Activated CD8-positive, alpha-beta memory T cell treated with anti-CD3 and anti-CD28 coated beads, Interleukin-2, amount 50 U/mL, for 24 hours (primary cell): ENCODE data around the gene SLC6A3.

Source experiments
- DNase-seq: peaks from one replicate; pipeline ENCODE4 v3.0.0-alpha.2; 2020; ENCODE audit errors: extremely low read depth

SLC6A3 gene

DNA sequence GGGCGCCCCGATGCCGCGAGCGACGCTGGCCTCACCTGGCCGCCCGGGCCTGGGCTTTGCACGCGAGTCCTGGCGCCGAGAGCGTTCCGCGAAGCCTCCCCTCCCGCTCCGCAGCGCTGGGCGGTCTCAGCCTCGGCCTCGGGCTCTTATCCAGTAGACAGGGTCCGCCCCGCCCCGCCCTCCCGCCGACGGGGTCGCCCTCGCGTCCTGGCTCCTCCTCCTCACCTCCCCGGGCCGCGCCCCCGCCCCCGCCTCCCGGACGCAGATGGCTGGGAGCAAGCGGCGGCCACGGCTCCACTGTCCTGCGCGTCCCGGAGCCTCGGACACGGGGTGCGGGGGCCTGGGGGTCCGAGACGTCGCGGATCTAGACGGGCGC, at the start of gene SLC6A3:
Gene SLC6A3, minus strand, starts transcription at position 128 of the 376 bp plus-strand sequence. CDS start 2,243 bp downstream, outside the sequence.
- DNase-seq: no peak

DNA sequence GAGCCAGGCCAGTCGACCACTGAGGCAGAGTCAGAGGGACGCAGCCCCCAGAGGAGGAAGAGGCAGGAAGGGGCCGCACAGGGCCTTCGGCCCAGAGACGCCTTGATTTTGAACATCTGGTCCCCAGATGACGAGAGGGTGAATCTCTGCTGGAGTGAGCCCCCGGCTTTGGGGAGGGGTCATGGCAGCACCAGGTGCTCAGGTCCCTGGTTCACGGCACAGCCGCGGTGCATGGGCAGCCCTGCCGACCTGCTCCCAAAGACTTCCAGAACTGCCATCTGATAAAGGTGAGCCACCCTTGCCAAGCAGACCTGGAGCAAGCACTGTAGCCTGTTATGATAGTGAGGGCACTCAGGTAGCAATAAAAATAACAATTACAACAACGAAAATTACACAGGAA, 48.7 kb upstream of the SLC6A3 start:
- DNase-seq: no peak

- DNase-seq: no peak
These were observed 48.2 kb upstream of the SLC6A3 start for GRCh38 chr5:1493413-1493812.

GRCh38 chr5:1492757-1493156, 47.5 kb upstream of the SLC6A3 start:
- DNase-seq: no peak

- no peak for DNase-seq
These were observed 45.1 kb upstream of the SLC6A3 start for GRCh38 chr5:1490376-1490775.

GRCh38 chr5:1489754-1490153, 44.5 kb upstream of the SLC6A3 start:
- no peak for DNase-seq

DNA sequence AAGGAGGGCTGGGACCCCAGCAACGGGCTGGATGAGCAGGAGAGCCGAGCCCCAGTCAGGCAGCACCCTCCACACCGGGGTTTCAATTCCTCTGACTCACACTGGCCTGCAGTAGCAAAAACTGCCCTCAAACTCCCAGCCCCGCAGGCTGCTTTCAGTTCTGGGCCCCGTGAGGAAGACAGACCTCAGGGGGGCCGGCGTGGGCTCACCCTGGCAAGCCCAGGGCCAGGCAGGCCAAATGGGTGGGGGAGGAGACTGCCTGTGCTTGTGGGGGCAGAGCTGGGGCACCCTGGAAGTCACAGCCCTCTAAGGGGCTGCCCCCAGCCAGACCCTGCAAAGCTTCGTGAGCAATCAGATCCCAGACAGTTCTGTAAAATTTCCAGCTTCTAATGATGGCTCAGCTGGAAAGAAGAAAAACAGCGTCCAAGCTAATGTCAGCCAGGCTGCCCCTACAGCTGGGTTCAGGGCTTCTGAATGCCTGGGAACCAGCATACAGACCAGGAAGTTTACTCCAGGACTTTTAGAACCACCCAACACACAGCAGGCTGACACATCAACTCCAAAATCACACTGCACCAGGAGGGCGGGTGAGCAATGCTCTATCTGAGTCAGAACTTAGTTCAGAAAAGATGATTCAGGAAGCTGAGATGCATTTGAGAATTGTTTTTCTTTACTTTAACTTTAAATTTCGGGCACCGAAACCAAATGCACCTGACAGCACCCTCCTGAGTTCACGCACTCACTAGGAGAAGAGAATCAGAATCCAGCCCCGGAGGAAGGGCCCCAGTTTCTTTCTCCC, 43.8 kb upstream of the SLC6A3 start:
- DNase-seq: no peak

DNA sequence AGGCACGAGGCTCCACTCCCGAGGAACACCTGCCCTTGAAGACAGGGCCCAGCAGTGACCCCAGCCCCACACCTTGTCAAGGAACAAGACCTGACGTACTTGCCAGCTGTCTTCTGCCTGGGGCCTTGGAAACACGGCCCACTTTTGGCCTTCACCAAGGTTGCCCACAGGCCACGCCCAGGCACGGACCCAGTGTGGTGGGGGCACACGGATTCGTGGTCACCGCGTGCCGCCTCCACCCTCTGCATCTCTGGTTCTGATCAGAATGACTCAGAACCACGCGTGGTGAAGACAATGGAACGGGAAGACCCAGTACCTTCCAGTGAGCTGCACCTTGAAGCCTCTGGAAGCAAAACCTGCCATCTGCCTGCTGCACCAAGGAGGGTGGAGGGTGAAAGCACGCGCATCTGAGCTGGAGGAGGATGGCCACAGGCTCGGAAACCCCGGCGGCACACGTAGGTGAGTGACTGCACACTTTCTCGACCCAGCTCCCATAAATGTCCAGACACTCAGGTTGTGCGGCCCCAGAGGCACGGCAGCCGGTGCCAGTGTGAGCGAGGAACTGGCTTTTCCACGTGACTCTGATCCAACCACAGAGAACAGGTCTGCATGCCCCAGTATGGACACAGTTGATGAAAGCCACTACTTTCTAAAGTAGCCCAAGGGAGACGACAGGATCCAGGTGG, 42.0 kb upstream of the SLC6A3 start:
- no peak for DNase-seq

DNA sequence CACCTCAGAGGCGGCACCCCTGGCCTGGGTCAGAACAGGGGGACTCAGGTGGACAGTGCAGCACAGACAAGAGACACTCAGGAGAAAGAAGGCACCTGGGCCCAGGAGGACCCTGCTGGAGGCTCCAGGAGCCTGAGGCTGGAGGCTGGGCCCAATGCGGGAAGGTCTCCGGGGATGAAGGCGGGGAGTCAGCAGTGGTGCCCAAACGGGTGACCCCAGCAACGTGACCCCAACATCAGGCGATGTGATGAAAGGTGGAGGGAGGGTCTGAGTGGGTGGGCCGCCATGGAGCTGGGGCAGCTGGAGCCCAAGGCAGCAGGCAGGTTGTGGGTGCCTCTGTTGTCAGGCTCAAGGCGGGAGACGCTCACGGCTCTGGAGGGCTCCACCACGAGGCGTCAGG, 41.0 kb upstream of the SLC6A3 start:
- no peak for DNase-seq

GRCh38 chr5:1485579-1486118, 40.4 kb upstream of the SLC6A3 start:
- no peak for DNase-seq

- no peak for DNase-seq
These were observed 39.7 kb upstream of the SLC6A3 start for GRCh38 chr5:1484730-1485578.

GRCh38 chr5:1483856-1484729, 38.9 kb upstream of the SLC6A3 start:
- DNase-seq: no peak

- DNase-seq: no peak
These were observed 37.8 kb upstream of the SLC6A3 start for GRCh38 chr5:1483064-1483463.

GRCh38 chr5:1481959-1482331, 36.7 kb upstream of the SLC6A3 start:
- no peak for DNase-seq

GRCh38 chr5:1481266-1481958, 36.2 kb upstream of the SLC6A3 start:
- DNase-seq: no peak

DNA sequence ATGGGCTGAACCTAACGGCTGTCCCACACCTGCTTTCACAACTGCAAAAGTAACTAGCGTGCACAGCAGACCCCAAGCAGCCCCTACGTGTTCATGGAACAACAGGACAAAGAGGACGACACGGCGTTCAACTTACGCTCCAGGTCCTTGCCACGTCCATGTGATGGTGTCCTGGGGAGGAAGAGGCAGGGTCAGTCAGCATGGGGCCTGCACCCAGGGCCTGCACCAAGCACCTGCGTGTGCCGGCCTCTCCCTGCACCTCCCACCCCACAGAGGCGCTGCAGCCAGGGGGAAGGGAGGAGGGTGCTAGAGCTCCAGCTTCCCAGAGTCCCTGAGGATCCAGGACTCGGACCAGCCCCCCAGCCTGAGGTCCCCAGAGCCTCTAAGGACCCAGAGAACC, 35.6 kb upstream of the SLC6A3 start:
- DNase-seq: no peak

GRCh38 chr5:1480217-1480616, 35.0 kb upstream of the SLC6A3 start:
- no peak for DNase-seq

DNA sequence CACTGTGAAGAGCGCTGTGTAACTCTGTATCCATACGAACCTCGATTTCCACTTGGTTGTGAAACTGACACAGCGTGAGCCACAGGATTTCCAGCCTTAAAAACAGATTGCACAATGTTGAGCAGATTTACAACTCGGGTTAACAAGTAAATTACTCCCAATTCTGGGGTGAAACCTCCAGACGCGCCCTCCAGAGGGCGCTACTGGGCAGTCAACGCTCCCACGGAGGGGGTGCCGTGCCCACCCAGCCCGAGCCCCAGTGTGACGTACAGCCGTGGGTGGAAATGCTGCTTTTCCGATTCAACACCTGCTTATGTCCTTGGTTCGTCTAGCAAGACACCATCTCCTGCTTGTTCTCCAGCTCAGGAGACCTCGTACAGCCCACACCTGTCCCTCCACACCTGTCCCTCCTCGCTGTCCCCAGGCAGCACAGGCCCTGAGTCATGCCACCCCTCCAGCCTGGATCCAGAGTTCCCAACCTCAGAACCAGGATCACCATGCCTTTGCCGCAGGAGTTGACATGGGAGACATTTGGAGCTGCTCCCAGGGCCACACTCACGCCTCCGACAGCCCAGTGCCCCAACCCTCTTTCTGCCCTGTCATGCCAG, 34.4 kb upstream of the SLC6A3 start:
- no peak for DNase-seq

DNA sequence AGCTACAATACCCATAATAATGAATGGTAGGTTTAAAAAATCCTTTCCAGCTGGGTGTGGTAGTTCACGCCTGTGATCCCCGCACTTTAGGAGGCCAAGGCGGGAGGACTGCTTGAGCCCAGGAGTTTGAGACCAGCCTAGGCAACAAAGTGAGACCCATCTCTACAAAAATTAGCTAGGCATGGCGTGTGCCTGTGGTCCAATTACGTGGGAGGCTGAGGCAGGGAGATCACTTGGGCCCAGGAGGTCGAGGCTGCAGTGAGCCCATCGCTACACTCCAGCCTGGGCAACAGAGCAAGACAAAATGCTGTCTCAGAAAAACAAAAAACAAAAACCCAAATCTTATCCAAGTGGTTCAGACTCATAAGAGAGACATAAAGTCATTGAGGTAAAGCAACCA, 33.8 kb upstream of the SLC6A3 start:
- no peak for DNase-seq
